ENCODE data around the gene LPCAT4.
"Not testable (repeated sequence)": the region's sequence is repeated elsewhere in the genome, so short reads cannot be mapped to it uniquely, and the experiment has no call there.

Gene LPCAT4

GRCh38 chr15:34353627-34354026 lies 13.4 kb downstream of the LPCAT4 start:
- H3K4me1 Mint-ChIP-seq (ENCODE audit: low read depth): no peaks in the 10 kb centered on the region
- H3K36me3 Mint-ChIP-seq (ENCODE audit: low read depth): peaks cover 50% of the 10 kb centered on the region
- no peak for DNase-seq
- no peaks in the 10 kb centered on the region for H3K27me3 Mint-ChIP-seq
- H3K9me3 Mint-ChIP-seq: no peaks in the 10 kb centered on the region
- H3K27ac Mint-ChIP-seq: no peak overlapping the region
- no peak overlapping the region for H3K4me3 Mint-ChIP-seq

GRCh38 chr15:34352996-34353395 lies 14.0 kb downstream of the LPCAT4 start:
- not testable (repeated sequence) for H3K27ac Mint-ChIP-seq; H3K4me1 Mint-ChIP-seq (ENCODE audit: low read depth); H3K9me3 Mint-ChIP-seq; H3K4me3 Mint-ChIP-seq; DNase-seq; H3K27me3 Mint-ChIP-seq
- peaks cover 43% of the 10 kb centered on the region for H3K36me3 Mint-ChIP-seq (ENCODE audit: low read depth)

DNA sequence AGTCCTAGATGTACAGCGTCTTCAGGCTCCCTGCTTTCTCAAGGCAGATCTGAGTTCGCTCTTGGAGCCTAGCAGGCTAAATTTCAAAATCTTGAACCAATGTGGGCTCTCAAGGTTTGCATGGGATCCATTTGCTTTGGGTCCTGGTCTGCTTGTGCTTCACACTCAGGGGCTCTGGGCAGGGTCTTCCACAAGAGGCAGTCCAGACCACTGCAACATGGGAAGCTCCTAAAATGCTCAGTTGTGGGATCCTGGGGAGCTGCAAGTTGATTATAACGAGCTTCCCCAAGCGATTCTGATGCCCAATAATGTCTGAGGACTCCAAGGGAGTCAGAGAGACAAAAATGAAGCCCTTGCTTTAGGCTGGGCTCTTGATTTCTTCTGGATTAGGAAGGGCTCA lies 17.2 kb downstream of the LPCAT4 start:
- H3K9me3 Mint-ChIP-seq: no peaks in the 10 kb centered on the region
- no peaks in the 10 kb centered on the region for H3K27me3 Mint-ChIP-seq
- no peak overlapping the region for H3K4me3 Mint-ChIP-seq
- no peaks in the 10 kb centered on the region for H3K4me1 Mint-ChIP-seq (ENCODE audit: low read depth)
- no peak overlapping the region for H3K27ac Mint-ChIP-seq
- no peak for DNase-seq
- H3K36me3 Mint-ChIP-seq (ENCODE audit: low read depth): peaks cover 15% of the 10 kb centered on the region

- no peak overlapping the region for H3K27ac Mint-ChIP-seq
- H3K36me3 Mint-ChIP-seq (ENCODE audit: low read depth): peaks cover 7% of the 10 kb centered on the region
- H3K4me1 Mint-ChIP-seq (ENCODE audit: low read depth): no peaks in the 10 kb centered on the region
- no peak overlapping the region for H3K4me3 Mint-ChIP-seq
- H3K27me3 Mint-ChIP-seq: no peaks in the 10 kb centered on the region
- no peaks in the 10 kb centered on the region for H3K9me3 Mint-ChIP-seq
- DNase-seq: no peak
Observed at GRCh38 chr15:34348735-34349300, 18.2 kb downstream of the LPCAT4 start.

DNA sequence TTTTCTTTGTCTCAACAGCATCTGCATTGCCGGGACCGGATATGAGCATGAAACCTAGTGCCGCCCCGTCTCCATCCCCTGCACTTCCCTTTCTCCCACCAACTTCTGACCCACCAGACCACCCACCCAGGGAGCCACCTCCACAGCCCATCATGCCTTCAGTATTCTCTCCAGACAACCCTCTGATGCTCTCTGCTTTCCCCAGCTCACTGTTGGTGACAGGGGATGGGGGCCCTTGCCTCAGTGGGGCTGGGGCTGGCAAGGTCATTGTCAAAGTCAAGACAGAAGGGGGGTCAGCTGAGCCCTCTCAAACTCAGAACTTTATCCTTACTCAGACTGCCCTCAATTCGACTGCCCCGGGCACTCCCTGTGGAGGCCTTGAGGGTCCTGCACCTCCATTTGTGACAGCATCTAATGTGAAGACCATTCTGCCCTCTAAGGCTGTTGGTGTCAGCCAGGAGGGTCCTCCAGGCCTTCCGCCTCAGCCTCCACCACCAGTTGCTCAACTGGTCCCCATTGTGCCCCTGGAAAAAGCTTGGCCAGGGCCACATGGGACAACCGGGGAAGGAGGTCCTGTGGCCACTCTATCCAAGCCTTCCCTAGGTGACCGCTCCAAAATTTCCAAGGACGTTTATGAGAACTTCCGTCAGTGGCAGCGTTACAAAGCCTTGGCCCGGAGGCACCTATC lies 18.9 kb downstream of the LPCAT4 start:
- H3K4me1 Mint-ChIP-seq (ENCODE audit: low read depth): no peaks in the 10 kb centered on the region
- no peaks in the 10 kb centered on the region for H3K27me3 Mint-ChIP-seq
- H3K27ac Mint-ChIP-seq: no peak overlapping the region
- H3K4me3 Mint-ChIP-seq: no peak overlapping the region
- H3K36me3 Mint-ChIP-seq (ENCODE audit: low read depth): peaks cover 2% of the 10 kb centered on the region
- no peaks in the 10 kb centered on the region for H3K9me3 Mint-ChIP-seq
- DNase-seq: no peak

- Mint-ChIP-seq H3K36me3 (ENCODE audit: low read depth) (peaks cover 39% of the 10 kb centered on the region), H3K9me3 (no peaks in the 10 kb centered on the region), H3K4me3 (no peak within 1 kb of the TSS), H3K4me1 (ENCODE audit: low read depth) (peaks cover 32% of the 10 kb centered on the region), H3K27me3 (no peaks in the 10 kb centered on the region), H3K27ac (peak within 1 kb of the TSS; percentile 95)
- DNase-seq: peak; percentile 97
Observed at GRCh38 chr15:34342737-34343575, 24.0 kb downstream of the LPCAT4 start, which contains the start of the genes NOP10 and NUTM1. TSS of gene NOP10 (minus strand) at chr15:34343136. CDS start at chr15:34343073, 63 bp downstream. TSS of gene NUTM1 (plus strand) at chr15:34343315. CDS start at chr15:34343697, 382 bp downstream.

- H3K9me3 Mint-ChIP-seq, H3K27me3 Mint-ChIP-seq, H3K4me3 Mint-ChIP-seq, DNase-seq: not testable (repeated sequence)
- Mint-ChIP-seq H3K4me1 (ENCODE audit: low read depth) (peaks cover 32% of the 10 kb centered on the region), H3K27ac (peak overlapping the region; percentile 95), H3K36me3 (ENCODE audit: low read depth) (peaks cover 39% of the 10 kb centered on the region)
Observed at GRCh38 chr15:34342213-34342736, 24.7 kb downstream of the LPCAT4 start.

DNA sequence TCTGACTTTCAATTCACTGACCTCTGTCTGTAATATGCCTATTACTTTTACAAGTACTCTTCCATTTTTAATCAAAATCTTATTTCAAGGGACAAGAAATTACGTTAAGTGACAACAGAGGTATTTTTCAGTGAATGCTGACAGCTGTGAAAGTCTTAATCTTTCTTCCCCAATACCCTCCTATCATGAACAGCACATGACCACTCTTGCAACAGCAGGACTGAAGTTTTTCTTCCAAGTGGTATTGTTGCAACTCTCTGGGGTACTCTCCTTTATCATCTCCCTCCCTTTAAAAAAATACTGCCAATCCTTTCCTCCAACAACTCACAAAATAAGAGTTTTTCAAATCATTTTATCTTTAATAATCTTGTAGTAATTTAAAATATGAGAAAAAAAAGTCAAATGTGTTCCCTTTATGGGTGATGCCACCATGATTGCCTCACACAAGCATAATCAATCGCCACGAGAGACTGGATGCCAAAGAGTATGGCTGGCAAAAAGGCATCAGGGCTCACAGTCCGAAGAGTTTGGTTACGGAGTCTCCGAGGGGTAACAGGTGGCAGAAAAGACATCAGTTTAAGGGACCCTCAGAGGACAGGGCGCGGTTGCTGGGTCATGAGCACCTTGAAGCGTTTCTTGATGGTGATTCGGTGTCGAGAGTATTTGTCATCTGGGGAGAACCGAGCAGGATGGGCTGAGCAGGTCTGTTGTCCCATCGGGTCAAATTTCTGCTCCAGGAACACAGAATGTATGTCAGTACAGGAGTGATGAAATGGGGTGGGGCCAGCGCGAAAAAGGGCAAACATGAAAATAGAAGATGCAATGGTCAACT lies 25.4 kb downstream of the LPCAT4 start:
- H3K27me3 Mint-ChIP-seq: no peaks in the 10 kb centered on the region
- H3K9me3 Mint-ChIP-seq: no peaks in the 10 kb centered on the region
- no peak for DNase-seq
- peak overlapping the region; percentile 95 for H3K27ac Mint-ChIP-seq
- peaks cover 44% of the 10 kb centered on the region for H3K36me3 Mint-ChIP-seq (ENCODE audit: low read depth)
- H3K4me1 Mint-ChIP-seq (ENCODE audit: low read depth): peaks cover 38% of the 10 kb centered on the region
- H3K4me3 Mint-ChIP-seq: no peak overlapping the region

GRCh38 chr15:34339946-34340345 lies 27.1 kb downstream of the LPCAT4 start:
- Mint-ChIP-seq H3K27ac (peak overlapping the region; percentile 77), H3K4me3 (no peak overlapping the region), H3K36me3 (ENCODE audit: low read depth) (peaks cover 47% of the 10 kb centered on the region), H3K4me1 (ENCODE audit: low read depth) (peaks cover 54% of the 10 kb centered on the region), H3K9me3 (no peaks in the 10 kb centered on the region), H3K27me3 (no peaks in the 10 kb centered on the region)
- no peak for DNase-seq

- Mint-ChIP-seq H3K36me3 (ENCODE audit: low read depth) (peaks cover 47% of the 10 kb centered on the region), H3K4me3 (peak overlapping the region; percentile 90), H3K27me3 (no peaks in the 10 kb centered on the region), H3K4me1 (ENCODE audit: low read depth) (peaks cover 66% of the 10 kb centered on the region), H3K9me3 (no peaks in the 10 kb centered on the region), H3K27ac (peak overlapping the region; percentile 94)
- no peak for DNase-seq
Observed at GRCh38 chr15:34338347-34338746, 28.6 kb downstream of the LPCAT4 start.

DNA sequence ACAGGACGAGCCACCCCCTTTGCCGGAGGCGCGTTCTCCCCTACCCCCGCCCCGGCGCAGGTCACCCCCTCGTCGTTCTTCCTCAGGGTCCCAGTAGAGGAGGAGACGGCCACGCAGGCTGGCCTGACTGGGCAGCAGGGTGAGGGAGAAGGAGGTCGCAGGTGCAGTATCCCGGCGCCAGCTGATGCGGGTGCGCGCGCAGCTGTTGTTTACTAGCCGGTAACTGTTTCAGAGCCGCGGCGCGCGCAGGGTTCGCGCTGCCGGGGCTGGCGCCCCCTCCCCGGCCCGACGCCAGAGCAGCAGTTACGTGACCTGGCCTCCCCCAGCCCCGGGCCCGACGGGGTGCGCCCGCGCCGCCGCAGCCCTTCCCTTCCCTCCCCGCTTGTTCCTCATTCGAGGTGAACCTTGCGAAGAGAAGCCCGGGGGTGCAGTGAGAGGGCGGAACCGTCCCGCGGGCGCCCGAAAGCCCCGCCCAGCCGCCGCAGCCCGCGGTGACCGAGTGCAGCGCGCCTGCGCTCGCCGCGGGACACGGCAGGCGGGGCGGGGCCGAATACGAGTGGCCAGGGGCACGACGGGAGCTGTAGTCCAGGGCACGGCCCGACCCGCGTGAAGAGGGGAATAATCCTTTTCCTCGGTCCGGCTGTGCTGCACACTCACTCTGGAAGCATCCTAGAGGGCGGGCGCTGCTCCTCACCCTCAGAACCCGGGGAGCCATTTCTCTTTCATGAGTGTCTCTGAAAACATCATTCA lies 29.3 kb downstream of the LPCAT4 start, which contains the start of gene SLC12A6:
SLC12A6 (minus strand) TSS at position 225 of the 750 bp plus-strand sequence. CDS start 1,101 bp downstream, outside the sequence.
- Mint-ChIP-seq H3K36me3 (ENCODE audit: low read depth) (peaks cover 47% of the 10 kb centered on the region), H3K4me1 (ENCODE audit: low read depth) (peaks cover 71% of the 10 kb centered on the region), H3K4me3 (peak within 1 kb of the TSS; percentile 90), H3K27me3 (no peaks in the 10 kb centered on the region), H3K9me3 (no peaks in the 10 kb centered on the region), H3K27ac (peak within 1 kb of the TSS; percentile 94)
- DNase-seq: peak; percentile 93

- Mint-ChIP-seq H3K27me3 (no peaks in the 10 kb centered on the region), H3K9me3 (no peaks in the 10 kb centered on the region), H3K4me1 (ENCODE audit: low read depth) (peaks cover 77% of the 10 kb centered on the region), H3K36me3 (ENCODE audit: low read depth) (peaks cover 46% of the 10 kb centered on the region), H3K4me3 (peak overlapping the region; percentile 90), H3K27ac (peak overlapping the region; percentile 94)
- no peak for DNase-seq
Observed at GRCh38 chr15:34336991-34337556, 29.9 kb downstream of the LPCAT4 start.
